ENCODE measurements around the gene SPATS1.

SPATS1 gene, protein sequence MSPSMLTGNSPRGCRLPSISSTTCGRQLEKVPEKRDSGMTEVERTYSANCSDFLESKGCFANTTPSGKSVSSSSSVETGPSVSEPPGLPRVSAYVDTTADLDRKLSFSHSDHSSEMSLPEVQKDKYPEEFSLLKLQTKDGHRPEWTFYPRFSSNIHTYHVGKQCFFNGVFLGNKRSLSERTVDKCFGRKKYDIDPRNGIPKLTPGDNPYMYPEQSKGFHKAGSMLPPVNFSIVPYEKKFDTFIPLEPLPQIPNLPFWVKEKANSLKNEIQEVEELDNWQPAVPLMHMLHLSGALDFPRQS

DNA sequence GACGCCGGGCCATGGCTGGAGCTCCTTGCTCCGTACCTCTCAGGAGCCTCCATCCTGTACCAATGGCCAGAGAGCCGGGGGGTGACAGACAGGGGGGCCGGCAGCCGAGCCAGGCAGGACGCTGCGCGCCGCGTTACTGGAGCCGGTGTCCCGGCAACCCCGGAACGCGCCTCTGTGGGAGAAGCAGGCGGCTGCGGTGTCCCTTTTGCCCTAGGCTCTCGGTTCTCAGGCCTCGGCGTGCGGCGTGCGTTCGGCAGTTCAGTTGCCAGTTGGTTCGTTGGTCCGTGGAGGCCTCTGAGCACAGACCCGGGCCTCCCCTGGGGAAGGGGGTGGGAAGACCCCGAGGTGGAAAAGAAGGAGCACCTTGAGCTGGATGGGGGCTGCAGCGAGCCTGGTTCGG lies at the start of gene SPATS1:
SPATS1 (plus strand) TSS at position 162 of the 400 bp plus-strand sequence. CDS start 446 bp downstream, outside the sequence.
- peaks cover 21% of the 10 kb centered on the region for H3K27me3 ChIP-seq (ENCODE audit: control insufficient read depth, insufficient read depth, low read length)
- peak within 1 kb of the TSS; percentile 30 for H3K4me3 ChIP-seq (ENCODE audit: low read depth, low read length)
- H3K4me1 ChIP-seq (ENCODE audit: control insufficient read depth, insufficient read depth, low read length): peaks cover 4% of the 10 kb centered on the region
- H3K9ac ChIP-seq (ENCODE audit: low read depth, low read length): no peak within 1 kb of the TSS
- H3K9me3 ChIP-seq (ENCODE audit: control insufficient read depth, insufficient read depth, low read length): no peaks in the 10 kb centered on the region
- no peaks in the 10 kb centered on the region for H3K36me3 ChIP-seq (ENCODE audit: control insufficient read depth, insufficient read depth, low read length)

- Histone ChIP-seq H3K4me3 (ENCODE audit: low read depth, low read length) (no peak overlapping the region), H3K9me3 (ENCODE audit: control insufficient read depth, insufficient read depth, low read length) (no peaks in the 10 kb centered on the region), H3K4me1 (ENCODE audit: control insufficient read depth, insufficient read depth, low read length) (no peaks in the 10 kb centered on the region), H3K36me3 (ENCODE audit: control insufficient read depth, insufficient read depth, low read length) (no peaks in the 10 kb centered on the region), H3K27me3 (ENCODE audit: control insufficient read depth, insufficient read depth, low read length) (peaks cover 24% of the 10 kb centered on the region), H3K9ac (ENCODE audit: low read depth, low read length) (no peak overlapping the region)
Measured at GRCh38 chr6:44292661-44293365, 49.6 kb upstream of the SPATS1 start.

DNA sequence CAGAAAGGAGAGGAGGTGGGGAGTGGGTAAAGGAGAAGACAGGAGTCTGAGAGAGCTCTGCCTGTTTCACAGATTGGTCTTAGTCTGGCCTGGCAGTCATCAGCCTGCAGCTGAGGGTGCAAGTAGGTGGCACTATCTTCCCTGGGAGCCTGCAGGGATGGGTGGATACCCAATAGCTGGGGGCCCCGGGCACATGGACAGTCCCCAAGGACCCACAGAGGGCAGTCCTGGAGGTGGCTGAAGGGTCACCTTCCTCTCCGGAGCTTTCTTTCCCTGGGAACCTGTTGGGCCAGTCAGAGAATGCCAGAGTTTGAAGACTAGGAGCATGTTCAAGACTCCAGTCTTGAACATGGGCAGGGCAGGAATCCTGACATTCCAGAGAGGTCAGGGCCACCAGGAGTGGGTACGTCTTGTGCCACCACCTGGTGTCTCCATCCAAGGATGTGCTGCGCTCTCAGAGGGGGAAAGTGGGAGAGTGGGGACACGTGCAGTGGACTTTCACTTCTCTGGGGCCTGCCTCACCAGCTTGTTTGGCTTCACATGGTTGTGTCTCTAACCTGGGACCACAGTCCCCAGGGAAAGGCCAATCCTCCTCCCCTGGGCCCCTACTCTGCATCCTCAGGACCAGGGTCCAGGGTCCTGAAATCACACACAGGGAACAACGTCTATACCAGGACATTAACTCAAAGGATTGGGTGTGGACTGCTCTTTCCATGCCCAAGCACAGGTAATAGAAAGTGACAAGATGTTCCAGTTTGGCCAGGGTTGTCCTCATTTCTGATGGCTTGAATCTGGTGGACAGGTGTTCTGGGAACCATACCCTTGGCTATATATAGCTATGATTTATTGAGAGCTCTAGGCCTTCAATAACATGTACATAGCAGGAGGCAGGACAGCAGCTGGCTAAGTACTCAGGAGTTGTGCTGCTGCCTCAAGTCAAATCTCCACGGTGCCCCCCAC lies 47.3 kb upstream of the SPATS1 start:
- no peak overlapping the region for H3K4me3 ChIP-seq (ENCODE audit: low read depth, low read length)
- H3K27me3 ChIP-seq (ENCODE audit: control insufficient read depth, insufficient read depth, low read length): peaks cover 24% of the 10 kb centered on the region
- peaks cover 2% of the 10 kb centered on the region for H3K36me3 ChIP-seq (ENCODE audit: control insufficient read depth, insufficient read depth, low read length)

GRCh38 chr6:44297063-44298038 lies 45.1 kb upstream of the SPATS1 start:
- no peaks in the 10 kb centered on the region for H3K4me1 ChIP-seq (ENCODE audit: control insufficient read depth, insufficient read depth, low read length)
- no peaks in the 10 kb centered on the region for H3K9me3 ChIP-seq (ENCODE audit: control insufficient read depth, insufficient read depth, low read length)
- peak overlapping the region; percentile 54 for H3K9ac ChIP-seq (ENCODE audit: low read depth, low read length)
- H3K27me3 ChIP-seq (ENCODE audit: control insufficient read depth, insufficient read depth, low read length): peaks cover 19% of the 10 kb centered on the region
- peak overlapping the region; percentile 76 for H3K4me3 ChIP-seq (ENCODE audit: low read depth, low read length)
- H3K36me3 ChIP-seq (ENCODE audit: control insufficient read depth, insufficient read depth, low read length): peaks cover 22% of the 10 kb centered on the region

More for the DNA sequence above, 47.3 kb upstream of the SPATS1 start:
- Histone ChIP-seq H3K4me1 (ENCODE audit: control insufficient read depth, insufficient read depth, low read length) (no peaks in the 10 kb centered on the region), H3K9ac (ENCODE audit: low read depth, low read length) (no peak overlapping the region), H3K9me3 (ENCODE audit: control insufficient read depth, insufficient read depth, low read length) (no peaks in the 10 kb centered on the region)

- Histone ChIP-seq H3K4me1 (ENCODE audit: control insufficient read depth, insufficient read depth, low read length) (no peaks in the 10 kb centered on the region), H3K9ac (ENCODE audit: low read depth, low read length) (peak overlapping the region; percentile 54), H3K9me3 (ENCODE audit: control insufficient read depth, insufficient read depth, low read length) (no peaks in the 10 kb centered on the region), H3K4me3 (ENCODE audit: low read depth, low read length) (peak overlapping the region; percentile 76), H3K27me3 (ENCODE audit: control insufficient read depth, insufficient read depth, low read length) (peaks cover 16% of the 10 kb centered on the region), H3K36me3 (ENCODE audit: control insufficient read depth, insufficient read depth, low read length) (peaks cover 31% of the 10 kb centered on the region)
Measured at GRCh38 chr6:44298055-44298803, 44.2 kb upstream of the SPATS1 start.

- H3K4me3 ChIP-seq (ENCODE audit: low read depth, low read length): no peak overlapping the region
- peaks cover 37% of the 10 kb centered on the region for H3K36me3 ChIP-seq (ENCODE audit: control insufficient read depth, insufficient read depth, low read length)
- no peaks in the 10 kb centered on the region for H3K9me3 ChIP-seq (ENCODE audit: control insufficient read depth, insufficient read depth, low read length)
- H3K27me3 ChIP-seq (ENCODE audit: control insufficient read depth, insufficient read depth, low read length): peaks cover 16% of the 10 kb centered on the region
- H3K9ac ChIP-seq (ENCODE audit: low read depth, low read length): no peak overlapping the region
- H3K4me1 ChIP-seq (ENCODE audit: control insufficient read depth, insufficient read depth, low read length): no peaks in the 10 kb centered on the region
Measured at GRCh38 chr6:44298864-44299263, 43.6 kb upstream of the SPATS1 start.

- no peak overlapping the region for H3K9ac ChIP-seq (ENCODE audit: low read depth, low read length)
- no peaks in the 10 kb centered on the region for H3K4me1 ChIP-seq (ENCODE audit: control insufficient read depth, insufficient read depth, low read length)
- peaks cover 13% of the 10 kb centered on the region for H3K27me3 ChIP-seq (ENCODE audit: control insufficient read depth, insufficient read depth, low read length)
- H3K36me3 ChIP-seq (ENCODE audit: control insufficient read depth, insufficient read depth, low read length): peaks cover 52% of the 10 kb centered on the region
- H3K4me3 ChIP-seq (ENCODE audit: low read depth, low read length): no peak overlapping the region
- no peaks in the 10 kb centered on the region for H3K9me3 ChIP-seq (ENCODE audit: control insufficient read depth, insufficient read depth, low read length)
Measured at GRCh38 chr6:44300292-44300823, 42.1 kb upstream of the SPATS1 start.

DNA sequence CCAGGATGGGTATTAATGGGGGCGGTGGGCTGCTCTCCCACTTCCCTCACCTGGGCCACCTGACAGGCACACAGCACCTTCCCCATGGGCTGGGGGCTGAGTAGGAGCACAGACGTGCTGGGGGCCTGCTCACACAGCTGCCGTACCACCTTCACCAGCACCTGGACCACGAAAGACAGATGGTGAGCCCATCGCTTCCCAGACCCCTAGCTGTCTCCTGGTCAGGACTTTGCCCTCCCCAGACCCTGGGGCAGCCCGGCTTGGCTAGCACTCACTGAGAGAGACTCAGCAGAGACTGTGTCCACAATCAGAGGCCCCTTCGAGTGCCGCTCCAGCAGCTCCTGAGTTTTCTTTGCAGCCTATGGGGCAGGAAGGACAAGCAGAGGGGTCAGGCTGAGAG lies 41.3 kb upstream of the SPATS1 start:
- Histone ChIP-seq H3K4me3 (ENCODE audit: low read depth, low read length) (no peak overlapping the region), H3K36me3 (ENCODE audit: control insufficient read depth, insufficient read depth, low read length) (peaks cover 59% of the 10 kb centered on the region), H3K4me1 (ENCODE audit: control insufficient read depth, insufficient read depth, low read length) (no peaks in the 10 kb centered on the region), H3K27me3 (ENCODE audit: control insufficient read depth, insufficient read depth, low read length) (peaks cover 10% of the 10 kb centered on the region), H3K9ac (ENCODE audit: low read depth, low read length) (no peak overlapping the region), H3K9me3 (ENCODE audit: control insufficient read depth, insufficient read depth, low read length) (no peaks in the 10 kb centered on the region)

- Histone ChIP-seq H3K27me3 (ENCODE audit: control insufficient read depth, insufficient read depth, low read length) (peaks cover 1% of the 10 kb centered on the region), H3K9me3 (ENCODE audit: control insufficient read depth, insufficient read depth, low read length) (no peaks in the 10 kb centered on the region), H3K36me3 (ENCODE audit: control insufficient read depth, insufficient read depth, low read length) (peaks cover 66% of the 10 kb centered on the region), H3K4me1 (ENCODE audit: control insufficient read depth, insufficient read depth, low read length) (no peaks in the 10 kb centered on the region), H3K9ac (ENCODE audit: low read depth, low read length) (no peak overlapping the region), H3K4me3 (ENCODE audit: low read depth, low read length) (no peak overlapping the region)
Measured at GRCh38 chr6:44301782-44302564, 40.5 kb upstream of the SPATS1 start.

All from iPS-15b (cell line).